SK-N-SH (cell line): ENCODE measurements around the gene TTLL1.

ENCODE experiments used
- CTCF ChIP-seq: fragments of 200-600 bp; sonication (generic); IDR thresholded peaks from 2 replicates; pipeline ENCODE4 v1.6.1; 2017; ENCODE audit warnings: antibody characterized with exemption, mild to moderate bottlenecking, moderate library complexity
- EP300 ChIP-seq, 2 experiments: IDR thresholded peaks; 2 replicates each; pipeline versions ENCODE4 v1.4.0 to v1.6.1; 2012; ENCODE audit warnings: borderline replicate concordance in 1 of 2, low read depth in 1 of 2, low read length in 1 of 2
- MAX ChIP-seq: IDR thresholded peaks from 2 replicates; pipeline ENCODE4 v1.4.0; 2012; ENCODE audit warnings: low read depth
- MXI1 ChIP-seq: IDR thresholded peaks from 2 replicates; pipeline ENCODE4 v1.6.1; 2012; ENCODE audit warnings: mild to moderate bottlenecking, low read depth, low read length, improper control_type of control experiment
- TF ChIP-seq, protein P1 (sequence below): IDR thresholded peaks from 2 replicates; pipeline ENCODE4 v1.4.0; 2012; ENCODE audit warnings: low read depth, borderline replicate concordance

DNA sequence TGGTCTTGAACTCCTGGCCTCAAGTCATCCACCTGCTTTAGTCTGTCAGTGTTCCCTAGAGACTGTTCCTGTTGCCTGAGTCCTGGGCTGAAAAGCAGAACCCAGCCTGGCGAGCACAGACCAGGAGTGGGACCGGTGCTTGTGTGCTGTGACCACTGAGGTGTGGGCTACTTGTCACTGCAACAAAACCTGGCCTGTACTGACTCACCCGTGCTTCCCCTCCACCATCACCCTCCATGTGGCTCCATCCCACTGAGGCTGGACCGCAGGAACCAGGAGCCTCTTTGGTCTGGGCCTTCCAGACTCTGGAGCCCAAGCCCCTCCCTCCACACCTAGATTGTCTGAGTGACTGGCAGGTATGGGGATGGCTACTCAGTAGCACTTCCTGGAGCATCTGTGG, 45.4 kb upstream of the TTLL1 start:
- TF ChIP-seq CTCF (no peak), EP300 (IDR thresholded peaks at IDR 0.05; ENCODE audit: borderline replicate concordance in 1 of 2, low read depth in 1 of 2, low read length in 1 of 2) (no peak), MXI1 (no peak), MAX (no peak)
- TF ChIP-seq, protein P1, sequence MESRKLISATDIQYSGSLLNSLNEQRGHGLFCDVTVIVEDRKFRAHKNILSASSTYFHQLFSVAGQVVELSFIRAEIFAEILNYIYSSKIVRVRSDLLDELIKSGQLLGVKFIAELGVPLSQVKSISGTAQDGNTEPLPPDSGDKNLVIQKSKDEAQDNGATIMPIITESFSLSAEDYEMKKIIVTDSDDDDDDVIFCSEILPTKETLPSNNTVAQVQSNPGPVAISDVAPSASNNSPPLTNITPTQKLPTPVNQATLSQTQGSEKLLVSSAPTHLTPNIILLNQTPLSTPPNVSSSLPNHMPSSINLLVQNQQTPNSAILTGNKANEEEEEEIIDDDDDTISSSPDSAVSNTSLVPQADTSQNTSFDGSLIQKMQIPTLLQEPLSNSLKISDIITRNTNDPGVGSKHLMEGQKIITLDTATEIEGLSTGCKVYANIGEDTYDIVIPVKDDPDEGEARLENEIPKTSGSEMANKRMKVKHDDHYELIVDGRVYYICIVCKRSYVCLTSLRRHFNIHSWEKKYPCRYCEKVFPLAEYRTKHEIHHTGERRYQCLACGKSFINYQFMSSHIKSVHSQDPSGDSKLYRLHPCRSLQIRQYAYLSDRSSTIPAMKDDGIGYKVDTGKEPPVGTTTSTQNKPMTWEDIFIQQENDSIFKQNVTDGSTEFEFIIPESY = no peak
